NCI-H226 (cell line): Measurements from ENCODE around the gene MAP2.

ENCODE experiments used
- DNase-seq: peaks from one replicate; pipeline ENCODE4 v3.0.0-alpha.2; 2015

The MAP2 gene

GRCh38 chr2:209663139-209663538, 239.3 kb downstream of the MAP2 start:
- no peak for DNase-seq

GRCh38 chr2:209663656-209664055, 239.8 kb downstream of the MAP2 start:
- DNase-seq: no peak

- no peak for DNase-seq
These were observed 242.4 kb downstream of the MAP2 start for GRCh38 chr2:209666296-209666695.

GRCh38 chr2:209671020-209671680, 247.3 kb downstream of the MAP2 start:
- DNase-seq: no peak

GRCh38 chr2:209673811-209674210, 250.0 kb downstream of the MAP2 start:
- DNase-seq: no peak

GRCh38 chr2:209680596-209680995, 256.7 kb downstream of the MAP2 start:
- no peak for DNase-seq

GRCh38 chr2:209681201-209681735, 257.4 kb downstream of the MAP2 start:
- DNase-seq: no peak

GRCh38 chr2:209682646-209683045, 258.8 kb downstream of the MAP2 start:
- DNase-seq: no peak

- no peak for DNase-seq
These were observed 261.5 kb downstream of the MAP2 start for GRCh38 chr2:209685340-209685739.

GRCh38 chr2:209685963-209686362, 262.1 kb downstream of the MAP2 start:
- no peak for DNase-seq

GRCh38 chr2:209686448-209686847, 262.6 kb downstream of the MAP2 start:
- no peak for DNase-seq

- DNase-seq: no peak
These were observed 263.6 kb downstream of the MAP2 start for GRCh38 chr2:209687323-209687969.

- DNase-seq: no peak
These were observed 264.5 kb downstream of the MAP2 start for GRCh38 chr2:209688385-209688784.

- no peak for DNase-seq
These were observed 266.3 kb downstream of the MAP2 start for GRCh38 chr2:209690029-209690754.

GRCh38 chr2:209694748-209695147, 270.9 kb downstream of the MAP2 start:
- no peak for DNase-seq

GRCh38 chr2:209696836-209697711, 273.2 kb downstream of the MAP2 start:
- no peak for DNase-seq

- no peak for DNase-seq
These were observed 278.9 kb downstream of the MAP2 start for GRCh38 chr2:209702775-209703174.

GRCh38 chr2:209713219-209713618, 289.4 kb downstream of the MAP2 start:
- DNase-seq: no peak

- peak; percentile 45 for DNase-seq
These were observed 295.2 kb downstream of the MAP2 start for GRCh38 chr2:209719034-209719433.

GRCh38 chr2:209721497-209721896, 297.6 kb downstream of the MAP2 start:
- DNase-seq: no peak

- no peak for DNase-seq
These were observed 302.5 kb downstream of the MAP2 start for GRCh38 chr2:209726311-209726710.

- DNase-seq: no peak
These were observed 303.2 kb downstream of the MAP2 start for GRCh38 chr2:209727077-209727476.

GRCh38 chr2:209734805-209735204, 311.0 kb downstream of the MAP2 start:
- no peak for DNase-seq
